Endothelial cell of umbilical vein (primary cell): ENCODE results near the gene ANGPTL7. TPM values are rescaled to one million over a fixed set of nuclear protein-coding genes. Genes with fewer than 3 reads are reported as not detected.

ENCODE experiments used
- BruUV-seq: library from RNA; stranded (reverse); fragments of 400-500 nt; replicated peaks from 2 replicates; lab custom pipeline; 2021; lab: Mats Ljungman, UMichigan
- CTCF ChIA-PET: fragments of 300-600, 350-600 bp; sonication (Branson Sonifier 250); formaldehyde crosslinking; loops from one replicate; lab custom pipeline; 2021; ENCODE audit warnings: antibody characterized with exemption, inconsistent platforms; lab: Charles Lee
- POLR2A ChIA-PET: fragments of 300-600, 350-600 bp; sonication (Branson Sonifier 250); formaldehyde crosslinking; loops from one replicate; lab custom pipeline; 2021; ENCODE audit warnings: antibody characterized with exemption, inconsistent platforms; lab: Charles Lee
- DNase-seq: peaks from one replicate; pipeline ENCODE4 v3.0.0-alpha.2; 2011; ENCODE audit warnings: low read depth, low spot score
- FAIRE-seq: peaks from 2 replicates; lab custom pipeline; 2011; peaks lifted over from hg19 to GRCh38; lab: Jason Lieb, UNC
- H2AFZ ChIP-seq: 2 replicates; pipeline ENCODE4 v1.6.0; 2012; ENCODE audit warnings: low read depth, low read length, control low read depth, inconsistent platforms
- H3K27ac ChIP-seq: 2 replicates; pipeline ENCODE4 v1.5.1; 2011; ENCODE audit warnings: low read depth, mild to moderate bottlenecking, control low read depth, low read length, moderate library complexity; ENCODE audit not compliant: insufficient read depth
- H3K27me3 ChIP-seq, 2 experiments: 2 replicates each; pipeline versions ENCODE4 v1.6.0 to v1.6.1; 2011; ENCODE audit warnings: low read length in 2 of 2, mixed read lengths in 1 of 2; ENCODE audit not compliant: control insufficient read depth in 2 of 2, insufficient read depth in 2 of 2
- H3K36me3 ChIP-seq, 2 experiments: 2 replicates in 1 of 2; 3 replicates in 1 of 2; pipeline ENCODE4 v1.5.1; 2011; ENCODE audit warnings: low read length in 2 of 2, mild to moderate bottlenecking in 1 of 2, moderate library complexity in 1 of 2; ENCODE audit not compliant: control insufficient read depth in 2 of 2, insufficient read depth in 2 of 2; ENCODE audit errors: extremely low read depth in 1 of 2
- H3K4me1 ChIP-seq: 3 replicates; pipeline ENCODE4 v1.5.1; 2011; ENCODE audit warnings: mild to moderate bottlenecking, low read length; ENCODE audit not compliant: control insufficient read depth, insufficient read depth; ENCODE audit errors: extremely low read depth
- H3K4me2 ChIP-seq: 2 replicates; pipeline ENCODE4 v1.6.1; 2011; ENCODE audit warnings: low read length, control low read depth, mixed read lengths; ENCODE audit not compliant: insufficient read depth
- H3K4me3 ChIP-seq, 3 experiments: fragments of 200-600 bp in 1 of 3; sonication (generic), shearing (Covaris generic) in 1 of 3; replicated peaks in 1 of 3; 2 replicates each; pipeline ENCODE4 v1.5.1; 2011 to 2016; ENCODE audit warnings: control low read depth in 3 of 3, low read length in 3 of 3, mild to moderate bottlenecking in 2 of 3, inconsistent platforms in 1 of 3, low read depth in 1 of 3, moderate library complexity in 1 of 3; ENCODE audit not compliant: insufficient read depth in 1 of 3
- H3K79me2 ChIP-seq: 2 replicates; pipeline ENCODE4 v1.6.0; 2012; ENCODE audit warnings: low read length, inconsistent platforms; ENCODE audit not compliant: control insufficient read depth, insufficient read depth
- H3K9ac ChIP-seq: replicated peaks from 2 replicates; pipeline ENCODE3; 2011; ENCODE audit warnings: low read length, control low read depth; ENCODE audit not compliant: insufficient read depth; ENCODE audit errors: extremely low read depth
- H3K9me1 ChIP-seq: replicated peaks from 3 replicates; pipeline ENCODE4 v1.6.0; 2011; ENCODE audit warnings: mild to moderate bottlenecking, low read length; ENCODE audit not compliant: control insufficient read depth, insufficient read depth; ENCODE audit errors: extremely low read depth
- H3K9me3 ChIP-seq: replicated peaks from 2 replicates; pipeline ENCODE4 v1.5.1; 2012; ENCODE audit warnings: low read length, inconsistent platforms; ENCODE audit not compliant: control insufficient read depth, insufficient read depth
- H4K20me1 ChIP-seq: replicated peaks from 2 replicates; pipeline ENCODE3; 2011; ENCODE audit warnings: mild to moderate bottlenecking, low read length; ENCODE audit not compliant: control insufficient read depth, insufficient read depth; ENCODE audit errors: extremely low read depth
- CTCF ChIP-seq, 2 donors: IDR thresholded peaks; 1 replicate in 1 of 2; 2 replicates in 1 of 2; pipeline ENCODE4 v1.5.1; 2011; ENCODE audit warnings: low read length in 2 of 2, mild to moderate bottlenecking in 2 of 2, moderate library complexity in 2 of 2, control low read depth in 1 of 2, inconsistent platforms in 1 of 2, low read depth in 1 of 2; ENCODE audit not compliant: insufficient read depth in 1 of 2; ENCODE audit errors: extremely low read depth in 1 of 2
- EZH2 ChIP-seq: IDR thresholded peaks from 2 replicates; pipeline ENCODE4 v1.6.1; 2012; ENCODE audit warnings: borderline replicate concordance, low read depth, mild to moderate bottlenecking, moderate library complexity, low read length, inconsistent platforms; ENCODE audit not compliant: severe bottlenecking
- FOS ChIP-seq: IDR thresholded peaks from 2 replicates; pipeline ENCODE4 v1.6.1; 2011; ENCODE audit warnings: mild to moderate bottlenecking, low read length, moderate library complexity, borderline replicate concordance; ENCODE audit not compliant: insufficient read depth
- GATA2 ChIP-seq: IDR thresholded peaks from 2 replicates; pipeline ENCODE4 v1.7.0; 2011; ENCODE audit warnings: low read depth, mild to moderate bottlenecking, moderate library complexity, mixed read lengths, low read length; ENCODE audit not compliant: insufficient read length, insufficient read depth
- JUN ChIP-seq: IDR thresholded peaks from 2 replicates; pipeline ENCODE4 v1.6.1; 2011; ENCODE audit warnings: borderline replicate concordance, low read depth; ENCODE audit not compliant: insufficient read length, insufficient read depth
- MYC ChIP-seq: IDR thresholded peaks from one replicate; pipeline ENCODE4 v1.6.1; 2011; ENCODE audit warnings: mild to moderate bottlenecking, low read depth, low read length
- POLR2A ChIP-seq: IDR thresholded peaks from 2 replicates; pipeline ENCODE4 v1.6.1; 2012; ENCODE audit warnings: low read depth, mild to moderate bottlenecking, control low read depth, low read length
- POLR2AphosphoS5 ChIP-seq: IDR thresholded peaks from 2 replicates; pipeline ENCODE4 v1.6.1; 2012; ENCODE audit warnings: low read depth, mild to moderate bottlenecking, control low read depth, low read length, moderate library complexity; ENCODE audit not compliant: insufficient read depth
- dilution Hi-C: fragments of 300-500 bp; cut with MboI; formaldehyde crosslinking; loops from one replicate; pipeline ENCODE4 v1.15.0; 2019; ENCODE audit warnings: low sequenced_read_pairs; ENCODE audit not compliant: extremely low pct_ligation_motif_present
- intact Hi-C: fragments of 100-400 bp; cut with micrococcal nuclease; formaldehyde crosslinking; loops from one replicate; pipeline ENCODE4 v1.10.0; 2022
- polyA plus RNA-seq, 4 experiments: library from polyadenylated mRNA; depleted of rRNA in 3 of 4; stranded (reverse) in 3 of 4; unstranded in 1 of 4; fragments of >200 nt; gene quantifications; 2 replicates each; pipeline versions ENCODE4 v1.2.1 to v1.2.3, GENCODE V29; 2011 to 2012; ENCODE audit warnings: missing spikeins in 1 of 4
- total RNA-seq: library from RNA; stranded (reverse); gene quantifications from 2 replicates; pipeline ENCODE4 v1.2.3, GENCODE V29; 2021
- TF ChIP-seq, protein P1 (sequence below): IDR thresholded peaks from 2 replicates; pipeline ENCODE4 v1.6.1; 2011; ENCODE audit not compliant: insufficient read depth, insufficient read length

The ANGPTL7 gene
- total and polyA plus RNA-seq, 2 donors (not counting 3 experiments of a cell fraction or from before 2014, with no cell fraction given) = not detected

DNA sequence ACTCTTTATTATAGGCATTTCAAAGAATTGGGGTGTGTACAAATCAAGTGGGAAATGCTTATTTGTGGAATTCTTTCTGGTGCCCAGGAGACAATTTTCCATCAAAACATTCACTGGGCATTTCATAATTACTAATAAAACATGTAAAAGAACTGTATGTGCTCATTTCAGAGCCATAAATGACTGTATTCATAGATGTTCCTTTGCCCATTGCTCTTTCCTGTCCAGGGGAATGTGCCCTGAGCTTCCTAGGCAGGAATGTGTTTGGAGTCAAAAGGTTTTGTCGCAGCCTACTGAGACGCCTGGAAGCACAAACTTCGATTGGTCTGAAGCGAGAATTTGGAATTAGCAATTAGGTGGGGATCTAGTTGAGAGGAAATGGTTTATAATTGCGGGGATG is 45.8 kb upstream of the ANGPTL7 start:
- no peak overlapping the region for H3K4me2 ChIP-seq
- intact Hi-C loops = no loop called here
- H3K79me2 ChIP-seq = no peaks in the 10 kb centered on the region
- no peaks in the 10 kb centered on the region for H4K20me1 ChIP-seq
- no peaks in the 10 kb centered on the region for H3K9me1 ChIP-seq
- no peak overlapping the region for H3K4me3 ChIP-seq
- FAIRE-seq = no peak
- no peak overlapping the region for H3K27ac ChIP-seq
- H3K36me3 ChIP-seq = peaks cover 15 to 25% of the 10 kb centered on the region in 2 experiments
- no peak overlapping the region for H2AFZ ChIP-seq
- H3K27me3 ChIP-seq = no peaks in the 10 kb centered on the region
- no TSS peak for BruUV-seq
- dilution Hi-C loops = no loop called here
- H3K9me3 ChIP-seq = no peaks in the 10 kb centered on the region
- POLR2A ChIA-PET = no interaction called here
- H3K9ac ChIP-seq = no peak overlapping the region
- no peak for DNase-seq
- TF ChIP-seq MYC = no peak
- TF ChIP-seq, protein P1, sequence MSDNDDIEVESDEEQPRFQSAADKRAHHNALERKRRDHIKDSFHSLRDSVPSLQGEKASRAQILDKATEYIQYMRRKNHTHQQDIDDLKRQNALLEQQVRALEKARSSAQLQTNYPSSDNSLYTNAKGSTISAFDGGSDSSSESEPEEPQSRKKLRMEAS = no peak
- TF ChIP-seq GATA2 = no peak
- no peak for TF ChIP-seq CTCF (IDR thresholded peaks at IDR 0.05; ENCODE audit: extremely low read depth in 1 of 2, insufficient read depth in 1 of 2, low read depth in 1 of 2, low read length in 2 of 2)
- TF ChIP-seq POLR2A = no peak
- TF ChIP-seq POLR2AphosphoS5 = no peak
- TF ChIP-seq FOS = no peak
- TF ChIP-seq EZH2 = no peak
- TF ChIP-seq JUN = no peak
- CTCF ChIA-PET = no interaction called here
- peaks cover 25% of the 10 kb centered on the region for H3K4me1 ChIP-seq
